OCI-LY3 (cell line): ENCODE data around the gene MED29.

Experiments
- H2AFZ ChIP-seq: fragments of 200-600, 300-600 bp; shearing (Covaris generic); 2 replicates; pipeline ENCODE4 v1.6.0; 2014; ENCODE audit warnings: antibody characterized with exemption, low read depth, low read length
- H3K27ac ChIP-seq: fragments of 200-600, 300-600 bp; sonication (generic); 2 replicates; pipeline ENCODE4 v1.5.1; 2014; ENCODE audit warnings: mild to moderate bottlenecking, low read length, moderate library complexity, mixed read lengths
- H3K27me3 ChIP-seq: fragments of 200-600, 300-600 bp; sonication (generic); 2 replicates; pipeline ENCODE4 v1.6.1; 2014; ENCODE audit warnings: low read depth, low read length, mixed read lengths
- H3K36me3 ChIP-seq: fragments of 200-600, 300-600 bp; sonication (generic); replicated peaks from 2 replicates; pipeline ENCODE3; 2014; ENCODE audit warnings: low read depth, low read length, mixed read lengths
- H3K4me1 ChIP-seq: fragments of 300-600, 200-600 bp; sonication (generic); 2 replicates; pipeline ENCODE4 v1.6.1; 2014; ENCODE audit warnings: low read length, mixed read lengths
- H3K4me2 ChIP-seq: fragments of 200-600, 300-600 bp; sonication (generic); 2 replicates; pipeline ENCODE4 v1.6.1; 2014; ENCODE audit warnings: low read length, mixed read lengths
- H3K4me3 ChIP-seq: fragments of 300-600, 200-600 bp; sonication (generic); 2 replicates; pipeline ENCODE4 v1.5.1; 2014; ENCODE audit warnings: antibody characterized with exemption, mild to moderate bottlenecking, low read length, moderate library complexity
- H3K79me2 ChIP-seq: fragments of 300-600, 200-600 bp; shearing (Covaris generic); 2 replicates; pipeline ENCODE4 v1.6.1; 2014; ENCODE audit warnings: mild to moderate bottlenecking, low read length, mixed read lengths
- H3K9ac ChIP-seq: fragments of 300-600, 200-600 bp; shearing (Covaris generic); 2 replicates; pipeline ENCODE4 v1.6.0; 2014; ENCODE audit warnings: mild to moderate bottlenecking, low read length, moderate library complexity
- H3K9me3 ChIP-seq: fragments of 200-600, 300-600 bp; shearing (Covaris generic); 2 replicates; pipeline ENCODE4 v1.6.1; 2014; ENCODE audit warnings: low read length, mixed read lengths; ENCODE audit not compliant: insufficient read depth
- H4K20me1 ChIP-seq: fragments of 200-600, 300-600 bp; sonication (generic); 2 replicates; pipeline ENCODE4 v1.6.1; 2016; ENCODE audit warnings: low read length, mixed read lengths; ENCODE audit not compliant: insufficient read depth
- EZH2phosphoT487 ChIP-seq: fragments of 200-600 bp; shearing (Covaris generic); IDR thresholded peaks from 2 replicates; pipeline ENCODE4 v1.6.1; 2018; ENCODE audit warnings: antibody characterized with exemption, mixed run types, low read depth
- TF ChIP-seq, protein P1 (sequence below): fragments of 200-600, 300-600 bp; sonication (generic); IDR thresholded peaks from 2 replicates; pipeline ENCODE4 v1.5.1; 2014; ENCODE audit warnings: antibody characterized with exemption, low read length, low read depth

The MED29 gene

GRCh38 chr19:39356647-39357046 is 34.5 kb upstream of the MED29 start:
- H3K9ac ChIP-seq, result no peak overlapping the region
- no peak overlapping the region for H3K4me3 ChIP-seq
- H2AFZ ChIP-seq, result no peak overlapping the region
- H3K79me2 ChIP-seq, result peaks cover 9% of the 10 kb centered on the region
- H3K9me3 ChIP-seq, result no peaks in the 10 kb centered on the region
- H3K4me2 ChIP-seq, result no peak overlapping the region
- no peak overlapping the region for H3K27ac ChIP-seq
- H3K36me3 ChIP-seq, result peaks cover 76% of the 10 kb centered on the region
- peaks cover 6% of the 10 kb centered on the region for H3K4me1 ChIP-seq
- no peaks in the 10 kb centered on the region for H4K20me1 ChIP-seq
- no peaks in the 10 kb centered on the region for H3K27me3 ChIP-seq
- TF ChIP-seq EZH2phosphoT487, result no peak
- TF ChIP-seq, protein P1, sequence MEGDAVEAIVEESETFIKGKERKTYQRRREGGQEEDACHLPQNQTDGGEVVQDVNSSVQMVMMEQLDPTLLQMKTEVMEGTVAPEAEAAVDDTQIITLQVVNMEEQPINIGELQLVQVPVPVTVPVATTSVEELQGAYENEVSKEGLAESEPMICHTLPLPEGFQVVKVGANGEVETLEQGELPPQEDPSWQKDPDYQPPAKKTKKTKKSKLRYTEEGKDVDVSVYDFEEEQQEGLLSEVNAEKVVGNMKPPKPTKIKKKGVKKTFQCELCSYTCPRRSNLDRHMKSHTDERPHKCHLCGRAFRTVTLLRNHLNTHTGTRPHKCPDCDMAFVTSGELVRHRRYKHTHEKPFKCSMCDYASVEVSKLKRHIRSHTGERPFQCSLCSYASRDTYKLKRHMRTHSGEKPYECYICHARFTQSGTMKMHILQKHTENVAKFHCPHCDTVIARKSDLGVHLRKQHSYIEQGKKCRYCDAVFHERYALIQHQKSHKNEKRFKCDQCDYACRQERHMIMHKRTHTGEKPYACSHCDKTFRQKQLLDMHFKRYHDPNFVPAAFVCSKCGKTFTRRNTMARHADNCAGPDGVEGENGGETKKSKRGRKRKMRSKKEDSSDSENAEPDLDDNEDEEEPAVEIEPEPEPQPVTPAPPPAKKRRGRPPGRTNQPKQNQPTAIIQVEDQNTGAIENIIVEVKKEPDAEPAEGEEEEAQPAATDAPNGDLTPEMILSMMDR, result no peak

DNA sequence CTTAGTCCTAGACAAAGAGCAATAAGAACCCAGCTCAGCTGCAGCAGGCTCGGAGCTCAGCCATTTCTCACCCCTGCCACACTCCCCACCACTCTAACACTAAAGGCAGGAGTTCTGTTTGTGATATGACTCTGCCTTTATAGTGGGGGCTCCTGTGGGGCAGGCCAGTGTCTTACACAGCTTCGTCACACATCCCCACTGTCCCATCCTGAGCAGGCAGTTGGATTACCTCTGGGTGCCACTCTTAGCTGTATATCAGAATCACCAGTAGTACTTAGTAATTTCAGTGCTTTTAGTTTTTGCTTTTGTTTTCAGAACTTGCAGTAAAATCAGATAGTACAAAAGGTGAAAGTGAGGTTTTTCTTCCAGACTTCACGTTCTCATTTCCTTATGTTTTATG is 32.2 kb upstream of the MED29 start:
- peaks cover 7% of the 10 kb centered on the region; the same call in 1 of the 2 replicates for H4K20me1 ChIP-seq
- H3K79me2 ChIP-seq, result no peaks in the 10 kb centered on the region
- no peak overlapping the region for H2AFZ ChIP-seq
- no peak overlapping the region for H3K27ac ChIP-seq
- peaks cover 82% of the 10 kb centered on the region for H3K36me3 ChIP-seq
- H3K4me3 ChIP-seq, result no peak overlapping the region
- no peak overlapping the region for H3K4me2 ChIP-seq
- peaks cover 7% of the 10 kb centered on the region; the same call in 1 of the 2 replicates for H3K4me1 ChIP-seq
- no peak overlapping the region for H3K9ac ChIP-seq
- H3K27me3 ChIP-seq, result no peaks in the 10 kb centered on the region
- H3K9me3 ChIP-seq, result no peaks in the 10 kb centered on the region
- TF ChIP-seq, protein P1, result no peak
- no peak for TF ChIP-seq EZH2phosphoT487

- Histone ChIP-seq H3K4me3 (no peak overlapping the region), H2AFZ (no peak overlapping the region), H3K9ac (no peak overlapping the region), H3K79me2 (no peaks in the 10 kb centered on the region), H3K4me2 (no peak overlapping the region), H3K4me1 (peaks cover 7% of the 10 kb centered on the region; the same call in 1 of the 2 replicates), H4K20me1 (peaks cover 7% of the 10 kb centered on the region; the same call in 1 of the 2 replicates), H3K36me3 (peaks cover 78% of the 10 kb centered on the region), H3K27me3 (no peaks in the 10 kb centered on the region), H3K27ac (no peak overlapping the region), H3K9me3 (no peaks in the 10 kb centered on the region)
- TF ChIP-seq EZH2phosphoT487, result no peak
- TF ChIP-seq, protein P1, result no peak
These were observed 30.6 kb upstream of the MED29 start for GRCh38 chr19:39360599-39360998.

GRCh38 chr19:39362682-39363657 is 28.2 kb upstream of the MED29 start:
- Histone ChIP-seq H3K27me3 (no peaks in the 10 kb centered on the region), H3K79me2 (no peaks in the 10 kb centered on the region), H3K4me3 (no peak overlapping the region), H2AFZ (no peak overlapping the region), H3K27ac (no peak overlapping the region), H3K36me3 (peaks cover 63% of the 10 kb centered on the region), H3K4me2 (no peak overlapping the region), H3K9ac (no peak overlapping the region), H3K4me1 (peaks cover 7% of the 10 kb centered on the region; the same call in 1 of the 2 replicates), H3K9me3 (no peaks in the 10 kb centered on the region), H4K20me1 (peaks cover 7% of the 10 kb centered on the region; the same call in 1 of the 2 replicates)
- TF ChIP-seq EZH2phosphoT487, result no peak
- TF ChIP-seq, protein P1, result no peak
